ENCODE data around the gene SLC7A1.

SLC7A1 gene

DNA sequence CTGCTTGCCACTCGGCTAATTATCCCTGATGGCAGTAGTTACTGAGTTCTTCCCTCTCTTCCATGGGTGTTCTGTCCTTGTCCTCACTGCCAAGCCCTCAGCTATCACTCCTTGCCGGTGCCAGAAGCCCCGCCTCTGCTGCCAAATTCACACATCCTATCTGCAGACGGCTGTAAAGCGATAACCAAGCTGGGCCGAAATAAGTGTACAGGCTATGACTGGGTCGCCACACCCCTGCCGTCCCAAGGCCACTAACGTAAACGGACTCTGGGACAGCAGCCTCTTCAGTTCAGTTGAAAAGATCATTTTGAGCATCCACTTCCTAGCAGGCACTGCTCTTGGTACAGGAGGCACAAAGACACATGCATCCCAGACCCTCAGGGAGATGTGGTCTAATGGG, 13.3 kb downstream of the SLC7A1 start:
- no peak for FAIRE-seq

DNA sequence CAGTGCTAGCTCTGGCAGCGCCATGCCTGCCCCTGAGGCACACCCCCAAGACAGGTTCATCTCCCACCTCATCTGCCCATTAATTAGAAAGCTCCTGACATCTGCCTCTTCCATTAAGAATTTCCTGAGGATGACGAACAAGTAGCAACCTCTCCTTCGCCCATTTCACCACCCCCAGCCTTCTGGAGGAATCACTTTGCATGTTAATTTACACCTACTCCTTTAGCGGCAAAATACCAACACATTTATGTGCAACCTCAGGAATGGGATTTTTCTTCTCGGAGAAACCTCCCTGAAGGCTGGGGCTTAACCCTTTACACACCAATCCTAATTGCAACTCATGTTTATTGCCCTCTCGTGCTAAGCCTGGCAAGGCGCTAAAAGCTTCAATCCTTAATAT, 13.8 kb downstream of the SLC7A1 start:
- no peak for FAIRE-seq

DNA sequence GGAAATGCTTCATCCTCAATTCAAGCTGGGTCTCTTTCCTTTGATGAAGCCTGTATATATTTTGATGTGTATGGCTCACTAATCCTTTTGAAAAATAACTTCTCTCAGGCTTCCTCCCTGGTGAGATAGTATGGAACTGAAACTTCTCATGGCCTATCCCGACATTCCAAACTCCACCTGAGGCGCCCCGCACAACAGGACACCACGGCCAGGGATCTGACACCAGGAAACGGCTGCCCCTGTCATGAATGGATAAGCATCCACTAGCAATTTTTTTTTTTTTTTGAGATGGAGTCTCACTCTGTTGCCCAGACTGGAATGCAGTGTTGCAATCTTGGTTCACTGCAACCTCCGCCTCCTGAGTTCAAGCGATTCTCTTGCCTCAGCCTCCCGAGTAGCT, 16.4 kb downstream of the SLC7A1 start:
- no peak for FAIRE-seq

DNA sequence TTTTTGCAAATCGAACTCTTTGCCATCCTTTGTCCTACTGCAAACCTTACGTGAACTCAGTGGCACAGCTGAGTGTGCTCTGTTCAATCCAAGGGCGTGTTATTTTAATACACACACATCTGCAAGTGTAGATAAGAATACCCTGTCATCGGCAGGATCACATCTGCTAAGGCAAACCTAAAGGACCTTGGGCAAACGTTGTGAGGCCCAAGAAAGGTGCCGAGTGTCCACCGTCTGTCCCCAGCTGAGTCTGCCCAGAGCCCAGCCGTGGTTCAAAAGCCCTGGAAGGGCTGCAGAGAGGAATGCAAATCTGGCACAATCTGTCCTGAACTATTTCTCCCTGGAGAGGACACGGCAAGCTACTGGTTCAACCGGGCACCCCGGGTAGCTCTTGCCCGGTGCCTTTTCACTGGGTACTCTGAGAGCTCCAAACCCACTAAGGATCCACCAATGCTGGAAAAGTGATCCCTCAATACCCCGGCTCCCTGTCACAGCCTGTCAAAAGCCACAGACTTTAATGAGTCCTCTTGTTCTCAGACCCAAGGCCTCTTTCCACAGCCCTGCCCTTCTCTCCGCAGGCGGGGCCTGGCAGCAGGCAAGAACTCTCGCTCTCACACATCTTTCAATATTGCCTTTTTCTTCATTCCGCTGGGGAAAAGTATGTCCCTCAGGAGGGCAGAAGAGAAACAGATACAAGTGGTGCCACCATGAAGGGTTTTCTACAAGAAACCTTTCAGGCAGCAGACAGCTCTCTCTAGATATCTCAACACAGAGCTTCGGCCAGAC, 17.0 kb downstream of the SLC7A1 start:
- no peak for FAIRE-seq

DNA sequence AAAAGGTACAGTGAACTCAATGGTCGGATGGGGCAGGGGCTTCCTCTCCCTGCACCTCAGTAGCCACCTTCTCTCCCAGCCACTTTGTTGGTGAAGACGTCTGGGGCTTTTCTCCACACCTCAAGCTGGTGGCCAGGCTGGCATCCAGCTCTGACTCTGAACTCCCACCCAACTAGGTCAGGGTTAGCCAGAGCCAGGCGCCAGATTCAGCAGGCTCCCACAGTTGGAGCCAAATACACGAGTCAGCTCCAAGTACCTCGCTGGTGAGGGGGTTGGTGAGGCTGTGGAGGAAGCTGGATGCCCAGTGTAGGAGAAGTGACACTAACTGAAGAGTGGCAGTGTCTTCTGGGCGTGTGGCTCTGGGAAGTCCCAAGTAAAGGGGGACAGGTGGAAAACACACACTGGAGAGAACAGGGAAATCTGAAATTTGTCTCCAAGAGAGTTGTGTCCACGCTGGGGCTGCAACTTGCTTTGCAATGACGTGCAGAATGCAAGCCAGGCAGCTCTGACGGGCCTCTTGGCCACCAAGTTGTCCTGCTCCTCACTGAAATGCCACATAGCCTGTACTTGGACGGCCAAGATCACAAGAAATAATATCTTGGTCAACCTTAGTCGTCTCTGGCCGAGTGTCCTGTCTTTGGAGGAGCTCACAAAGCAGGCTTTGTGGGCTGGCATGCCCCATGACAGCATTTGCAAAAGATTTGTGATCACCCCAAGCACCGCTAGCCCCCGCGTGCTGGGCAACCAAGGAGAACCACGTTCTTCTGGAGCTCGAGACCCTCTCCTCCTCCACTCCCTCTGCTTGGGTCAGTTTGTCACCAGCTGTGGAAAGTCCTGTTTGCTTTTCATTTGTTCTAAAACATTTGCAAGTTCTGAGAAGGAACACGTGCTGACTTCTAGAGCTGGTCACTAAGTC, 18.1 kb downstream of the SLC7A1 start:
- FAIRE-seq = no peak

DNA sequence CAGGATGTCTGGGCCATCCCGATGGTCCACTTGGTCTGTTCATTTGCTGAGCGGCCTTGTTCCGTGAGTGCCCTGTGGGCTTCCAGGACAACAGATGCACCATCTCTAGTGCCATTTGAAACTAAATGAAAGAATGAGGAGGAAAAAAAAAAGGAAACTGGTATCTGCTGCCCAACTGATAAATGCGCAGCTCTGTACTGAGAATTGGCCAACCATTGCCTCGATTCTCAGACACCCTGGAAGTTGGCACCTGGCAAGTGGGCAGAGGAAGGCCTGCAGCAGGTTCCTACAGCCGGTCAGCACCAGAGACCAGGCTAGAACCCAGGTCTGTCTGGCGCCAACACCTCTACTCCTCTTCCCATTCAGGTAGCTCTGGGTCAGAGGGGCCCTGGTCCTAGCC, 18.9 kb downstream of the SLC7A1 start:
- no peak for FAIRE-seq

DNA sequence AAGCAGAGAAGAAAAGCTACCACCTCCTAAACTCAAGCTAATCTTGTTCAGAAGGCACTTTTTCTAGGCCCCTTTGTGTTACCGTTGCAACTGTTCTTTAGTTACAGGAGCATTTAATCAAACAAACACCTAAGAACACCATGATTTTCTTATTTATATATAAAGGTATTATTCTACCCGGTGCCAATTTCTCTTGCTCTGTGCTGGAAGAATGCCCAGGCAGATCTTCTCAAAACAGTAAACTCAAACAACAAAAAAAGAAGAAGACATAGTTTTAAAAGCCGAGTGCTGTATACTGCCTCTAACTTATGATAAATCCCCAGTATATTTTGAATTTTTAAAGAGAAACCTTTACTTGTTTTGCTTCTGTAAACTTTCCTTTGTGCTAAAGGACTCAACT, 20.4 kb downstream of the SLC7A1 start:
- FAIRE-seq = no peak

DNA sequence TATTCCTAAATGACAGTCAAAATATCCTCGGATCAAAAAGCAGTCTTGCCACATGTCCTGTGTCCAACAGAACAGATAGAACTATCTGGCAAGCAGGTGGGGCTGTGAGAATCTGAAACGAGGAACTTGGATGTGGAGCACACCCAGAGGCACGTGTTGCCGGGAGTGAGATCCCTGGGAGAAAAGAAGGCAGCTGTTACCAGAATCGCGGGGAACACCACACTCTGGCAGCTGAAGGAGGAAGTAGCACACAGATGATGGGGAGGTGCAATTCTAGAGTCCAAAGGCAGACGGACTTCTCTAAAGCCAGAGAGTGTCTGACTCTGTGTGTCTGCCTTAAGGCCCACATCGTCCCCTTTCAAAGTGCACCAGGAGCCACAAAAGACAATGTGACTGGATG, 22.3 kb downstream of the SLC7A1 start:
- no peak for FAIRE-seq

DNA sequence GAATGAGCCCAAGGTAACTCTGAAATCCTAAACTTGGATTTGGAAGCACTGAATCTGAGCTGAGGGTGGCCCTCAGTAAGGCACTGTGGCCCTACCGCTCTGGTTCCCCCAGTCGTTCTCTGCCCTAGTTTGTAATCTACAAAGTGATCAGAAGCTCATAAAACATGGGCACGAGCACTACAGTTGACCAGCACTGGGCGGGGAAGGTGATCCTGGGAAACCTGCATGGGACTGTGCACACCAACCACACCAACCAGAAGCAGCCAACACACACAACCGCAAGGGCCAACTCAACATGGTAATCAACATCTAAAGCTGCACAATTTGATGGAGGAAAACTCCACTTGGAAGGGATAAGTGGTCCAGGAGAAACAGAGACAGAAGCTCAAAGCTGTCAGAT, 22.9 kb downstream of the SLC7A1 start:
- no peak for FAIRE-seq

DNA sequence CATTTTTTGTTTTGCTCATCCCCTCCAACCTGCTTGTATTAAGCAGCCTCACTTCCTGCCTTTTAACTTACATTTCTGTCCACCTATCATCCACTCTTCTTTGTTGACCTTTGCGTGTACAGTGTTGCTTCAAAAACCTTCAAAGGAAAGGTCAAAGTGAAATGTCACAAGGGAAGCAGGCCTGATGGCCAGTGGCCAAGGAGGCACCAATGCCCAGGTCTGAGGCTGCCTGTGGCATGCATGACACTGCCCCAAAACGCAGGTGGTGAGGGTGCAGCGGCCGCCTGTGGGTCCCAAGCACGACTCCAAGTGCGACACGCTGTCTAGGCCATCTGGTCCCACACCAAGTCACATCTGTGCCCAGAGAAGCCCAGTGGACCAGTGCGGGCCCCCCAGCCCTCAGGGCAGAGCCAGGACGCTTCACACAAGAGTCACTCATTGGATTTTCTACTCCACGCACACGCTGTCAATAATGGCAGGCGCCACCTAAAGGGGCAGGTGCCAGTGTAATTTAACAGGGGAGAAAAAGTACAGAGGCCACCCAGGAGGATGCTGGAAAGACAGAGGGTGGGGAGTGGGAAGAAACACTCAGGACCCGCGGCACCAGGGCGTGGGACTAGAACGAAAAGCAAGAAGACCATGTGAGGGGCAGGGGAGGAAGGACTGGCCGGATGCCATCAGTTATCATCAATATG, 23.5 kb downstream of the SLC7A1 start:
- no peak for FAIRE-seq

DNA sequence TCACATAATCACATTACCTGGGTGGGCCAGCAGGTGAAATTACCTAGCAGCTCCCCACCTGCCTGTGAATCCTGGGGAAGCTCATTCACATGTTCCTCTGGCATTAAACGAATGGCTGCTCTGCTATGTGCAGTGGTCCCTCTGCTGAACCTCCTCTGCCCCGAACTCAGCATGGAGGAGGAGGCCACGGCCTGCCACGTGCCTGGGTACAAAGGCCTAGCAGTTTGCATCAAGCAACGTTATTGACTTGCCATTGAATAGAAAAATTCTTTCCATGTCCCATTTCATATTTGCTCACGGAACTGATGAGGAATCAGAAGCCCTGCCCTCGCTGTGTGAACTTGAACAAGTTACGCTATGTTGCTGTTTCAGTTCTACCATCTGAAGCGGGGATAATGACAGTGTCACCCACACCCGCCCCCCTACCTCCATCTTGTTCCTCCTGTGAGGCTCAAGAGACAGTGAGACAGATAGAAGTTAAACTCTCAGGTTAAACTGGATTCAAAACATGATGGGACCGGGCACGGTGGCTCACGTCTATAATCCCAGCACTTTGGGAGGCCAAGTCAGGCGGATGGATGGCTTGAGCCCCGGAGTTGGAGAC, 25.3 kb downstream of the SLC7A1 start:
- no peak for FAIRE-seq

DNA sequence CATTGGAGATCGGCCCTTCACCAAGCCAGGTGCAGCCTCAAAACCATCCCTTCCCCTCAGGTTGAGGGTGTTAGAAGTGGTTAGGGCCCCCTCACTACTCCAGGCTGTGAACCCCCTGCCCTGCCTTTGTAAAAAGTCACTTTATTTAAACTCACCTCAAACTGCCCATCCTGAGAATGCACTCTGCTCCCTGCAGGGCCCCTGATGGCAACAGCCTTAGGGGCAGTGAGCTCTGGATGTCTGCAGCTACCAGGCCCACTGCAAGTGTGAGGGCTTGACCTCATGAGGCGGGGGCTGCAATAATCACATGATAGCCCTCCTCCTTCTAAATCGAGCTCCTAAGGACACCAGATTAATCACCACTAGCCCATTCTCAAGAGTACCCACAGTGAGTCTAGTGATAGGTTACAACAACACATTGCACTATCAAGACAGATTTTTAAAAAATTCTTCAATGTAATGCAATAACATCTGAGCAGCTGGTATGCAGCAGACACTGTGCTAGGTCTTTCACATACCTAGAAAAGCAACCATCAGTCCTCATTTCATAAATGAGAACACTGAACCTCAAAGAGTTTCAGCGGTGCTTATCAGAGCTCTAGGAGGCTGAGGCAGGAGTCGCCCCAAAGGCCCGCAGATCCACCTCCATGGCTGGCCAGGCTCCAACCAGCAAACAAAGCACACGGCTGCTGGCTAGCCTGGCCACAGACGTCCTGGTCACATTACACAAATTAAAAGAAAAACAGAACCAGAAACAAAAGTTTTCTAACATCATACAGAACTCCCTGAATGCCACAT, 26.0 kb downstream of the SLC7A1 start:
- no peak for FAIRE-seq

DNA sequence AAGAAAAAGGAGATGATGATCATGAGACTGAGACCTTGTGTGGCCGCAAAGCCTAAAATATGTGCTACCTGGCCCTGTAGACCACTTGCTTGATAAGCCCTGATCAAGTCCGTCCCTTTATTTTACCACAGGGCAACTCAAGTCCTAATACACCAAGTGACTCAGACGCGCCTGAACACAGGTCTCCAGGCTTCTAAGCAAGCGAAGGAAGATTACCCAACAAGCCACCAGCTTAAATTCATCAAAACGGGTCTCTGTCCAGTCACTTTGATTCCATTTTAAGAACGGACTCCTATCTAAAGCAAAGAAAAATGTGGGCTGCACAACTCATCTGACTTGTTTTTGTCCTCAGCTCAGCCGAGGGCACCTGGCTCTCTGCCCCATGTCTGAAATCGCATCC, 26.8 kb downstream of the SLC7A1 start:
- FAIRE-seq = no peak

DNA sequence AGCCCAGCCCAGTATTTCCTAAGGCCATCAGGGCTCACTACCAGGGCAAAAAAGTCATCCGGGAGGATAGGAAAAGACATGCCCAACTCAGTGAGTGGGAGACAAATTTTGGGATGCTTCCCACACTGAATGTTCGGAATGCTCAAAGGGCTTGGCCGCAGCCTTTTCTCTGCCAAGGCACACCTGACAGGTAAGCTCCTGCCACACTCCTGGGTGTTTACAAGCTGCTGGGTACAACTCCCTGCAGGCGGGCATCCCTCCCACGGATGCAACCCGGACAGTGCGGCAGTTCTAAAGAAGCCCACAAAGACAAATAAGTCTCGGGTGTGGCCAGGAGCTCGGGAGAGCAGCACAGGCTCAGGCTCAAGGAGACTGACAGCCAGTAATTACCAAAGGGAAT, 28.1 kb downstream of the SLC7A1 start:
- FAIRE-seq = no peak

DNA sequence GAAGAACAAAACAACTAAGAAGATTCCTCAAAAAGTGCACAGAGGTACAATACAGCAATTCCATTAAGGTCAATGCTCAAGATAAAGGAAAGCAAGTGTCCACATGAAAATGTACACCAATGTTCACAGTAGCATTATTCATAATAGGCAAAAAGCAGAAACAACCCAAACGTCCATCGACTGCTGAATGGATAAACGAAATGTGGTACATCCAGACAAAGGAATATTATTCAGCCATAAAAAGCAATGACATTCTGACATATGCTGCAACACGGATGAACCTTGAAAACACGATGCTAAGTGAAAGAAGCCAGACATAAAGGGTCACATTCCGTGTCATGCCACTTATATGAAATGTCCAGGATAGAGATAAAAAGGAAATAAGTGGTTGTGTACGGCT, 29.3 kb downstream of the SLC7A1 start:
- no peak for FAIRE-seq

DNA sequence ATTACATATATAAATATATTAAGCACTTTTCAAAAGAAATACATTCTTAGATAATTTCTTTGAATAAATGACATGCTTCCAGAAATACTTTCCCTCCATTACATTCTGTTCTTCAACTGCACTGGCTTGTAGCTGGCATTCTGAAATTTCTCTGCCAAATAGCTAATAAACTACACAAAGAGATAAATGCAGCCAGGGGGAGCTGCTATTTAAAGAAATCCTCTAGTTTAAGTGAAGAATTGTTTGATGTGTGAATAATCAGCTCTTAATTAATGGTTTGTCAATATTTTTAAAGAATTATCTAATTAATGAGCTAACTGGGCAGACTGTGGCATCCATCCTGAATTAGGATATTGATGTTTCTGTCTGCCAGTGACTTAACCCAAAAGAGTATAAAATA, 30.7 kb downstream of the SLC7A1 start:
- no peak for FAIRE-seq

DNA sequence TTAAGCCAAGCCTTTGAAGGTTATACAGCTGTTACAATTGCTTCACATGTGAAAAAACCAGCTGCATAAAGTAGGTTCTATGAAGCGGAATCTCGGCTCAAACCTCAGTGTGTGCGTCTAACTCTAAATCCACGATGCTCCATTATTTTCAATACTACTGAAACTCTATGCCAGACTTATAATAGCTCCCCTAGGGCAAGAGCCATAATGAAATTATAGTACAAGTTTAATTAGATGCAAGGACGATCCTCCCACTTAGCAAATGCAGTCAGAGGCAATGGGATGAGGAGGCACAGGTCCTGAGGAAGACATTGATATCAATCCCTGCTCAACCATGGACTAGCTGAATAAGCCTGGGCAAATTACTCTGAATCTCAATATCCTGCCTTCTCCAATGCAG, 31.1 kb downstream of the SLC7A1 start:
- FAIRE-seq = no peak

DNA sequence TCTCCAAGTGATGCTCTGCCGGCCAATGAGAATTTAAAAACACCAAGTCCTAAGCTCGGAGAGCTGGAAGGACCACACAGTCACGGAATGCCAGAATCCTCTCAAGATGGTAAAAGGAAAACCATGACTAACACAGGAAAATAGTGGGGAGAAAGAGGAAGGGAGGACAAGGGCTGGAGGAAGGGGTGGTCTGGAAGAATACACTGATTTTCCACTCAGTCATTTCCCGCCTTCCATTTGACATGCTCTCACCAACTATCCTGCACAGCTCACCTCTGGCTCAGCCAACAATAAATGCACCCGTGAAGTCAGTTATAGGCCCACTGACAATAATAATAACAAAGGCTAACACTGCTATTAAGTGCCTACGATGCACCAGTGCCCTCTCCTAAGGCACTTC, 31.5 kb downstream of the SLC7A1 start:
- no peak for FAIRE-seq

DNA sequence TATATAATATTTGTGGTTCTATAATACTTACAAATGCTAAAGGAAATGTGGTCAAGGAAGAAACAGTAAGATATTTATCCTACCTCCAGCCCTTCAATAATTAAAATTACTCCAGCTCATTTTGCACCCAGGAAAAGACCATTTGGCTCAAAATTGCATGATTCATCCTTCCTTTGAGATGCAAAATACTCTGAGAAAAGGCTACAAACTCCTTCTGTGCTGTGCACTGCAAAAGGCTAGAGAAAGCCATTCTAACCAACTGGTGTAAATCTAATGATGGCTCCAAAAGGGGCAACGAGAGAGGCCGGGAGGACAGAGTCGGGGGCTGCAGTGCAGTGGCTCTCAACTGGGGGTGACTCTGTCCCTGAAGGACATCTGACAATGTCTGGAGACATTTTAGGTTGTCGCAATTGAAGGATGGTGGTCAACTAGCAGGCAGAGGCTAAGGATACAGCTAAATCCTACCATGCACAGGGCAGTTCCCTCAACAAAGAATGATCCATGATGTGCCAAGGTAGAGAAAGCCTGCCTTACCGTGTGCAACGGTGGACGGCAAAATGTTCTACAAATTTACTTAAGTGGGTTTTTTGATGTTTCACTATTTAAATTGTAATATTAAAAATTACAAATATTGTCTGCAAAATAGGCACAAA, 32.6 kb downstream of the SLC7A1 start:
- no peak for FAIRE-seq

DNA sequence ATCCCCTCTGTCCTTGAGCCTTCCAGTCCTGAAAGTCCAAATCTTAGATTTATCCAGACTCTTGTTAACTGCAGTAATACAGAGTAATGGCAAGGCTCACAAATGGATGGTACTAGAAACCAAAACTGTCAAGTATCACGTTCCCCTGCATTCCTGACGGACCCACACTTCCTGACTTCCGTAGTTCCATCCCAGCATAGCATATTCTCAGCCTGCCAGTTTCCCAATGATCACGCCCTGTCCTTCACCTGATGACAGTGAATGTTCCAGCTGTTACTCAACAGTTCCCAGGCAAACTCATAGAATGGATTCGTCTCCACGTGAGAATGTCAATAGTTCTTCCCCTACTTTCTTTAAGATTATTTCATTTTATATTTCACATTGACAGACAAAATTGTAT, 33.6 kb downstream of the SLC7A1 start:
- no peak for FAIRE-seq

DNA sequence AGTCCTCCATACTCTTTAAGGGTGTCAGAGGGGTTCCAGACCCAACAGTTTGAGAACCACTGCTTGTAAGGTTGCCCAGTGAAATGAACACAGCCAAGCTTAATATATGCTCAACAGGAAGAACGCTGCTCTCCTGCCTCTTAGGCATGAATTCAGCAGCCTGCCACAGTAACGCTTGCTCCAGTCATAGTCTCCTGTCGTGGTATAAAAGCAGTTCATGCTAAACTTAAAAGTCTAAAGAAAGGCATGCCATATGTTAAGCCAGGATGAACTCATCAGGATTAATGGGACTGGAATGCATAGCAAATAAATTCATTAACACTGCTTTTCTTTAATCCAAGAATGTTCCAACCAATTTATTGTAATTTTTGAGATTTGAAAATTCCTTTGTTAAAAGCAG, 38.7 kb downstream of the SLC7A1 start:
- FAIRE-seq = no peak

DNA sequence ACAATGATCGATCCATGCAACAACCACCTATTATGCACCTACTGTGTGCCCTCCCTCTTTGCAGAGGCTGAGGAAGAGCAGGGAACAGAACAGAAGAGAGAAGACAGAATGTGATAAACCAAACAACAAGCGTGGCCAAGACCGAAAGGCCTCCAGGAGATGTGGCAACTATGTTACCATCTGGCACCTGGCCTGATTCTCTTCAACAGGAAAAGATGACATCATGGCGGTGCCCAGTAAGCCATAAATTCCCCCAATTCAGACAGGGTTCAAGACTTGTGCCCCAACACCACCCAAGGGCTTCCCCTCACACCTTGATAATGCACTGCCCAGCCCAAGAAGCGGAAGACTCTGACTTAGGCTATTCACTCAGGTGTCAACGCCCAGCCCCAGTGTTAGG, 44.3 kb downstream of the SLC7A1 start:
- no peak for FAIRE-seq

All from G401.6 (cell line).